ENCODE measurements around the gene TRIM26.
"Not testable (repeated sequence)": the region's sequence is repeated elsewhere in the genome, so short reads cannot be mapped to it uniquely, and the experiment has no call there.

TRIM26 gene

DNA sequence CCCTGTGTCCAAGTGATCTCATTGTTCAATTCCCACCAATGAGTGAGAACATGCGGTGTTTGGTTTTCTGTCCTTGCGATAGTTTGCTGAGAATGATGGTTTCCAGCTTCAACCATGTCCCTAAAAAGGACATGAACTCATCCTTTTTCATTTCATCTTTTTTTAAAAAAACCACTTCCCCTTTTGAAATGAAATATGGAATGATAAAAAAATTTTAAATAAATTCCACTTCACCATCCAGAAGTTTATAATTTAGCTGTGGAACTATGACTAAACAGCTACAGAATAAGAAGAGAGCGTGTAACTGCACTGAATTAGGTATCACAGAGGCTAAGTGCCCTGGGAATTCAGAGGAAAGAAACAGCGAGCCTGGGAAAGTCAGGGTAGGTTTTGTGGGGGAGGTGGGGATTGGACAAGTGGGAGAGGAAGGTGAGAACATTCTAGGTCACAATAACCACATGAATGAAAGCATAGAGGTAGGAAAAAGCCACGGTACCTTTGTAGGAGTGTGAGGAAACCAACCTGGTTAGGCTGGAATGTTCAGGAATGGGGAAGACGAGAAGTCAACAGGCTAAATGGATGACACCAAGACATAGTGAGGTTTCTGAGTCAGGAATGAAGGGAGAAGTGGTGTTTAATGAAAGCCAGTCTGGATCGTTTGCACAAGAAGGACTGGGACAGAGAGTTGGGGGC, 63.2 kb downstream of the TRIM26 start:
- Histone ChIP-seq H3K4me1 (peaks cover 13 to 26% (median 17%) of the 10 kb centered on the region in 10 experiments; a peak in 19 of 20 replicates), H3K27ac (no peak overlapping the region), H4K20me1 (no peaks in the 10 kb centered on the region), H3K9ac (no peak overlapping the region), H3K4me3 (no peak overlapping the region), H3K9me3 (replicated peaks in 1 of 11) (no peaks in the 10 kb centered on the region), H3K4me2 (peak overlapping the region in 5 of 11 experiments; percentile 25 to 63 (median 40); a peak in 8 of 22 replicates), H3K27me3 (no peaks in the 10 kb centered on the region), H3K36me3 (no peaks in the 10 kb centered on the region)
- no peak for TF ChIP-seq Cebpa-rat (IDR thresholded peaks at IDR 0.05)

DNA sequence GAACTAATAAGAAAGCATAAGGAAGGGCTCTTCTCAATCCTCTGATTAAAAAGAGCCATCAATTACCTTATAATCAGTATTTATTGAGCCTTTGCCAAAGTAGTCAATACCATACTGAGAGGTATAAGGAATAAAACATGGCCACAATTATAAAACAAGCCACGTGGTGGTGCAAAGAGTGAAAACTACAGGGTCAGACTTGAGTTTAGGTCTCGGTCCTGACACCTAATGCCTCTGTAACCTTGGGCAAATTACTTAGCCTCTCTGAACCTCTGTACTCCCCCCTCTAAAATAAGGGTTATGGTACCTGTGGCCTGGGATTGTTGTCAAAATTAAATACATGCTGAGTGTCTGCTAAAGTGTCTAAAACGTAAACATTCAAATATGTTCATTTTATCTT, 64.0 kb downstream of the TRIM26 start:
- Histone ChIP-seq H3K9ac (no peak overlapping the region), H3K27me3 (no peaks in the 10 kb centered on the region), H3K27ac (no peak overlapping the region), H3K4me2 (peak overlapping the region in 2 of 11 experiments; percentile 12 to 47; a peak in 3 of 22 replicates), H3K36me3 (no peaks in the 10 kb centered on the region), H3K4me1 (peaks cover 13 to 26% (median 17%) of the 10 kb centered on the region in 10 experiments; a peak in 19 of 20 replicates), H3K4me3 (no peak overlapping the region), H4K20me1 (no peaks in the 10 kb centered on the region), H3K9me3 (replicated peaks in 1 of 11) (no peaks in the 10 kb centered on the region)
- no peak for TF ChIP-seq Cebpa-rat (IDR thresholded peaks at IDR 0.05)

DNA sequence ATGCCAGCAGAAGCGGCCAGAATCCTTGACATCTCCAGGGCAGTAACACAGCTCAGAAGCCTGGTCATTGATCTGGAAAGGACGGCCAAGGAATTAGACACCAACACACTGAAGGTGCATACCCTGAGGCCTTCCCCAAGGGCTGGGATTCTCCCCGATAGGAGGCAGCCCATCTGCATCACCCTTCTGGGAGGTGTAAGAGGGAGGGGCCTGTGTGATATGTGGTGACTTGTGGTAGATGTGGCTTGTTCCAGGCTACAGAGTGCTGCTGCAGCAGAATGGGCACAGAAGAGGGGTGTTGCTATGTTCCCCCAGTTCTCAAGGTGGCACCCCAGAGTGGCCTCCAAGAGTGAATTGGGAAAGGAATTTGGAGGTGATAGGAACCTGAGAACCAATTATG, 66.1 kb downstream of the TRIM26 start:
- Histone ChIP-seq H3K9ac (no peak overlapping the region), H3K9me3 (replicated peaks in 1 of 11) (no peaks in the 10 kb centered on the region), H3K4me2 (peak overlapping the region in 8 of 11 experiments; percentile 22 to 61 (median 46); a peak in 15 of 22 replicates), H3K4me3 (no peak overlapping the region), H3K27me3 (no peaks in the 10 kb centered on the region), H4K20me1 (no peaks in the 10 kb centered on the region), H3K36me3 (no peaks in the 10 kb centered on the region), H3K4me1 (peaks cover 13 to 26% (median 17%) of the 10 kb centered on the region in 10 experiments; a peak in 19 of 20 replicates), H3K27ac (no peak overlapping the region)
- no peak for TF ChIP-seq Cebpa-rat (IDR thresholded peaks at IDR 0.05)

DNA sequence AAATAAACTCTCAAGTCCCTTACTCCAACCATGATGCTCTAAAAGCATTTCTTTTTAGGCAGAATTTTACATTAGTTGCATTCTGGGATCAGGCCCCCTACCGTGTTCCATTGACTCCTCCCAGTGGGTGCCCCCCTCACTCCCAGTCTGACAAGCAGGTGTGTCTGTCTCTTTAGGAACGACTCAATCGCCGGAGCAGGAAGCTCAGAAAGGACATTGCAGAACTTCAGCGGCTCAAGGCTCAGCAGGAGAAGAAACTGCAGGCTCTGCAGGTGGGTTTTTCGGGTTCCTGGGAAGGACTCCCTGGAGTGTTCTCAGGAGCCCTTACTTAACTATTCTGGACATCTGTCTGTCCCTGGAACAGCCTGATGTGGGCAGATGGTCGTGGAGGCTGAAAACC, 67.4 kb downstream of the TRIM26 start:
- no peaks in the 10 kb centered on the region for H3K27me3 ChIP-seq
- H3K4me2 ChIP-seq, result no peak overlapping the region
- H3K4me1 ChIP-seq, result peaks cover 10 to 20% (median 13%) of the 10 kb centered on the region in 10 experiments; a peak in 17 of 20 replicates
- H3K27ac ChIP-seq, result no peak overlapping the region
- no peaks in the 10 kb centered on the region for H4K20me1 ChIP-seq
- TF ChIP-seq Cebpa-rat (IDR thresholded peaks at IDR 0.05), result no peak
- no peak overlapping the region for H3K4me3 ChIP-seq
- no peaks in the 10 kb centered on the region for H3K36me3 ChIP-seq
- H3K9ac ChIP-seq, result no peak overlapping the region
- H3K9me3 ChIP-seq (replicated peaks in 1 of 11), result no peaks in the 10 kb centered on the region

DNA sequence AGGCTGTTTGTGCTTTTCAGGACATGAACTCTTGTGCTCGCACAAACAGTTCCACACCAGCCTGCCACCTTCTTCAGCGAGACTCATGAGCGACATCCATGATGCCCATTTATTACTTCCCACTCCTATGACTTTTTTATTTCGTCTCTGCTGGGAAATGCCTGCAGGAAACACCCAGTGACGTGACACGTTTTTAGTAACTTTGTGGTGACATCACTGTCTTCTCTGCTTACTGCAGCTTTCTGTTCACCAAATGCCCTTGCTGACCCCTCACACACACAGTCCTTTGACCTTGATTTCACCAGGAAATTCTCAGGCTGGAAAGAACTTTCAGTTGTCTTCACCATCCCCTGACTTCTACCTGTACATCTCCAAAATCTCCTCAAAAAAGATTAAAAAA, 68.4 kb downstream of the TRIM26 start:
- Histone ChIP-seq H3K4me3 (no peak overlapping the region), H3K36me3 (no peaks in the 10 kb centered on the region), H3K4me2 (no peak overlapping the region), H3K27me3 (no peaks in the 10 kb centered on the region), H3K9me3 (replicated peaks in 1 of 11) (no peaks in the 10 kb centered on the region), H3K9ac (no peak overlapping the region), H4K20me1 (no peaks in the 10 kb centered on the region), H3K4me1 (peaks cover 0 to 16% (median 10%) of the 10 kb centered on the region in 10 experiments; a peak in 15 of 20 replicates), H3K27ac (no peak overlapping the region)
- TF ChIP-seq Cebpa-rat (IDR thresholded peaks at IDR 0.05), result no peak

DNA sequence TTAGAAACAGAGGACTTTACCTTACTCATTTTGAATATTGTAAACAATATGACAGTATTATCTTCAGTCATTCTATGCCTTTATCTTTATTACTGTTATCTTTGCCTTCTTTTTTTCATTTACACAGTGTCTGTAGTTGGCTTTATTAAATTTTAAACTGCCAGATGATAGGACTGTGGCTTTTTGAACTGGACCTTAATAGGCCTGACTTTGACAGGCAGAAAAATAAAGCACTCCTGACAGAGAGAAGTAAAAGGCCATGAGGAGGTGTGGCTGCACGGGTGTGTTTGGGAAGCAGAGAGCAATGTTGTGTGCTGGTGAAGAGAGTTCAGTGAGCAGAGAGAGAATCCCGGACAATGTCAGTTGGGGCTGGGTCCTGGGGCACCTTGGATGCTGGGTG, 69.4 kb downstream of the TRIM26 start:
- Histone ChIP-seq H3K4me1 (peaks cover 0 to 16% (median 10%) of the 10 kb centered on the region in 10 experiments; a peak in 12 of 20 replicates), H4K20me1 (no peaks in the 10 kb centered on the region), H3K4me3 (no peak overlapping the region), H3K27me3 (no peaks in the 10 kb centered on the region), H3K4me2 (no peak overlapping the region), H3K36me3 (no peaks in the 10 kb centered on the region), H3K9me3 (replicated peaks in 1 of 11) (no peaks in the 10 kb centered on the region), H3K27ac (no peak overlapping the region), H3K9ac (no peak overlapping the region)
- no peak for TF ChIP-seq Cebpa-rat (IDR thresholded peaks at IDR 0.05)

DNA sequence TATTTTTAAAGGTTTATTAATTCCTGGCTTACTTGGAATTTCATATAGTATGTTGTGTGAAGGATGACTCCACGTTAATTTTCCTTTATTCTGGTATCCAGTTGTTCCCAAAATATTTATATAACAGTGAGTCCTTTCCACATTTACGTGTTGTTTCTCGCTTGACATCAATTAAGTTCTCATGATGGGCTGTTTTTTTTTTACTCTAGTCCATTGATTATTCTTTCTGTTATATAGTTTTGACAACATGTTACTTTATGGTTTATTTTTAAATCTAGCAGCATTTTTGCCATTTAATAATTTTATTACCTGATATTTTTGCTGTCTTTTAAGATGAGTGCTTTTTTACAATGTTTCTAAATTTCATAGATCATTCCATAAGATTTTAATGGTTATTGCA, 70.5 kb downstream of the TRIM26 start:
- peaks cover 0 to 13% (median 9%) of the 10 kb centered on the region in 10 experiments; a peak in 12 of 20 replicates for H3K4me1 ChIP-seq
- H3K27ac ChIP-seq, result no peak overlapping the region
- H3K9me3 ChIP-seq (replicated peaks in 1 of 11), result no peaks in the 10 kb centered on the region
- no peaks in the 10 kb centered on the region for H4K20me1 ChIP-seq
- no peaks in the 10 kb centered on the region for H3K27me3 ChIP-seq
- no peak overlapping the region for H3K9ac ChIP-seq
- H3K4me2 ChIP-seq, result no peak overlapping the region
- no peaks in the 10 kb centered on the region for H3K36me3 ChIP-seq
- no peak for TF ChIP-seq Cebpa-rat (IDR thresholded peaks at IDR 0.05)
- no peak overlapping the region for H3K4me3 ChIP-seq

DNA sequence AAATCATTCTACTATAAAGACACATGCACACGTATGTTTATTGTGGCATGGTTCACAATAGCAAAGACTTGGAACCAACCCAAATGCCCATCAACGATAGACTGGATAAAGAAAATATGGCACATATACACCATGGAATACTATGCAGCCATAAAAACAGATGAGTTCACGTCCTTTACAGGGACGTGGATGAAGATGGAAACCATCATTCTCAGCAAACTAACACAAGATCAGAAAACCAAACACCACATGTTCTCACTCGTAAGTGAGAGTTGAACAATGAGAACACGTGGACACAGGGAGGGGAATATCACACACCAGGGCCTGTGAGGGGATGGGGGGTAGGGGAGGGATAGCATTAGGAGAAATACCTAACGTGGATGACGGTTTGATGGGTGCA, 73.0 kb downstream of the TRIM26 start:
- H3K27ac ChIP-seq; H3K9me3 ChIP-seq (replicated peaks in 1 of 11); H3K4me2 ChIP-seq; H3K9ac ChIP-seq; H3K27me3 ChIP-seq; H3K4me3 ChIP-seq; H4K20me1 ChIP-seq; H3K36me3 ChIP-seq: not testable (repeated sequence)
- H3K4me1 ChIP-seq, result peaks cover 8 to 21% (median 18%) of the 10 kb centered on the region in 10 experiments; a peak in 19 of 20 replicates

DNA sequence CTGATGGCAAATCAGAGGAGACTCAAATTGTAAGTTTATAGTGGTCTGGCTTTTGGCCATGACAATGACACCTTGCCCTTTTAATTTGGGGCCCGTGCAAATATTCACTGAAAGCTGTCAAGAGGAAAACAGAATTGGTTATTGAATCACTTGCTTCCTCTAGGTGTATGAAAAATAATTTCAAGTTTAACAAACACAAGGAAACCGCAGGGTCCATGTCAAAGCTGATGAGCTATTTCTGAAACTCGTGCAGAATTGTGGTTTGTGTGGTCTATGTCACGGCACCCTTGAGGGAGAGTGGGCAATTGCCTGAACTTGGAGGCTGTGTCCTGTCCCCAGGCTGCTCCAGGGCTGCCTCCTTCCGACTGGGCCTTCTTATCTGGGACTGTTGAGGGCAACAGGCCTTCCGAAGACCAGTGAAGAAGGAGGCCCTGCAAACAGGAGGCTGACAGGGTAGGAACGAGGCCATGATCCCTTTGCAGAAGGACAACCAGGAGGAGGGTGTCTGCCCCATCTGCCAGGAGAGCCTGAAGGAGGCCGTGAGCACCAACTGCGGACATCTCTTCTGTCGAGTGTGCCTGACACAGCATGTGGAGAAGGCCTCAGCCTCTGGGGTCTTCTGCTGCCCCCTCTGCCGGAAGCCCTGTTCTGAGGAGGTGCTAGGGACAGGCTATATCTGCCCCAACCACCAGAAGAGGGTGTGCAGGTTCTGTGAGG, 76.5 kb downstream of the TRIM26 start:
- H4K20me1 ChIP-seq, result no peaks in the 10 kb centered on the region
- TF ChIP-seq Cebpa-rat (IDR thresholded peaks at IDR 0.05), result no peak
- H3K27me3 ChIP-seq, result no peaks in the 10 kb centered on the region
- peaks cover 8 to 22% (median 18%) of the 10 kb centered on the region in 10 experiments; a peak in 19 of 20 replicates for H3K4me1 ChIP-seq
- H3K9me3 ChIP-seq (replicated peaks in 1 of 11), result no peaks in the 10 kb centered on the region
- peak overlapping the region in 1 of 11 experiments; percentile 17; a peak in 1 of 22 replicates for H3K9ac ChIP-seq
- H3K36me3 ChIP-seq, result no peaks in the 10 kb centered on the region
- no peak overlapping the region for H3K27ac ChIP-seq
- H3K4me2 ChIP-seq, result peak overlapping the region; percentile 25 to 84 (median 69); a peak in 20 of 22 replicates
- H3K4me3 ChIP-seq, result no peak overlapping the region
